NB4 (cell line): Measurements from ENCODE around the gene SLC15A3.

Source experiments
- CTCF ChIP-seq: IDR thresholded peaks from one replicate; pipeline ENCODE4 v1.5.1; 2012; ENCODE audit warnings: low read depth, low read length
- POLR2A ChIP-seq: IDR thresholded peaks from 2 replicates; pipeline ENCODE4 v1.6.1; 2011; ENCODE audit warnings: mild to moderate bottlenecking; ENCODE audit not compliant: insufficient read length; ENCODE audit errors: extremely low read depth

DNA sequence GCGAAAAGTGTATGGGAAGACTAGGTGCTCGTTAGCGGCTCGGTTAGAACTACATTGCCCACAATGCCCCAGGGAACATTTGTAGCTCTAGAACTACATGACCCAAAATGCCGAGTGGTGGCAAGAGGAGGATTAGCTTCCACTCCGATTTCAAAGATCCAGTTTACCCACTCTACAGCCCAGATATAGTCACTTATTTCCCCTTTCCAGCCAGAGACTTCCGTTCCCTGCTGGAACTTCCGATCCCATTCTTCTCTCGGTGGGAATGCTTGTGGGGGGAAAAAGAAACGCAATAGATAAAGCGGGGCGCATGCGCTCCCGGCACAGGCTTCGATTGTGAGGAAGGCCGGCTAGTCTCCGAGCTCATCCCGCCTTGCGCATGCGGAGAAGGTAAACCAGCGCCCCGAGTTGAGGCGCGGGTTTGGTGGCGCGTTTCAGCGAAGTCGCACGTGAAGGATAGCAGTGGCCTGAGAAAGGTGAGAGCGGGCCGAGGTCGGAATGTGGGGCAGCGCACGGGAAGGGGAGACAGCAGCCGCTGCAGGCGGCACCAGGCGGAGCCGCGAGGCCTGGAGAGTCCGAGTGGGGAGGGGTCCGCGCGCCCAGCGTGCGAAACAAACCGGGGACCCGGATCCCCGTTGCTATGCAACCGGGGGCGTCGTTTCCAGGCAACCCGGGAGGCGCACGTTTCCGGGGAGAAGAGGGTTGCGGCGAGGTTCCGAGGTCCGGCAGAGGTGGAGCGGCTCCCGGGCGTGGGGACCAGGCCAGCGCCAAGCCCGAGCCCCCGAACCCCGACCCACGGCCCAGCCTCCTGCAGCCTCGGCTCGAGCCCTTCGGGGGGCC, 38.0 kb downstream of the SLC15A3 start, which contains the start of gene TMEM109:
- peak; percentile 56 for TF ChIP-seq POLR2A
- no peak for TF ChIP-seq CTCF
